ENCODE measurements around the gene SORCS2.
"Not testable (repeated sequence)": the region's sequence is repeated elsewhere in the genome, so short reads cannot be mapped to it uniquely, and the experiment has no call there.

- TF ChIP-seq CTCF (conservative IDR thresholded peaks at IDR 0.05; ENCODE audit: low read depth, low read length); EZH2 (IDR thresholded peaks at IDR 0.05; ENCODE audit: borderline replicate concordance, low read depth, low read length, poor library complexity, severe bottlenecking): not testable (repeated sequence)
Measured at GRCh38 chr4:7602166-7602565, 409.8 kb downstream of the SORCS2 start.

Data from A673 (cell line).